Epithelial cell of proximal tubule (primary cell): Measurements from ENCODE around the gene RTL1. TPM values are rescaled to one million over a fixed set of nuclear protein-coding genes. Genes with fewer than 3 reads are reported as not detected.

Source experiments
- DNase-seq: peaks from one replicate; pipeline ENCODE4 v3.0.0-alpha.2; 2011; ENCODE audit warnings: low read depth
- H3K4me3 ChIP-seq: 2 replicates; pipeline ENCODE4 v1.5.1; 2011; ENCODE audit warnings: low read depth, mild to moderate bottlenecking, low read length
- CTCF ChIP-seq: conservative IDR thresholded peaks from 2 replicates; pipeline ENCODE4 v1.5.1; 2012; ENCODE audit warnings: low read depth, mild to moderate bottlenecking, low read length
- total RNA-seq: library from RNA; depleted of rRNA; stranded (reverse); fragments of >200 nt; gene quantifications from 2 replicates; pipeline ENCODE4 v1.2.3, GENCODE V29; 2015

Gene RTL1
- total RNA-seq, 1 donor from 2014 or later: 0.06 TPM

GRCh38 chr14:100836311-100836805 is 67.2 kb downstream of the RTL1 start:
- no peak overlapping the region for H3K4me3 ChIP-seq
- no peak for DNase-seq
- no peak for TF ChIP-seq CTCF

- no peak for DNase-seq
Measured at GRCh38 chr14:100835548-100836310, 67.8 kb downstream of the RTL1 start.

GRCh38 chr14:100834794-100835547 is 68.6 kb downstream of the RTL1 start:
- no peak for DNase-seq
- TF ChIP-seq CTCF: no peak
- H3K4me3 ChIP-seq: no peak overlapping the region

More at GRCh38 chr14:100835548-100836310, 67.8 kb downstream of the RTL1 start:
- no peak for TF ChIP-seq CTCF
- H3K4me3 ChIP-seq: no peak overlapping the region

- no peak overlapping the region for H3K4me3 ChIP-seq
- DNase-seq: no peak
Measured at GRCh38 chr14:100834082-100834793, 69.3 kb downstream of the RTL1 start.

GRCh38 chr14:100832311-100832960 is 71.1 kb downstream of the RTL1 start:
- H3K4me3 ChIP-seq: no peak overlapping the region
- TF ChIP-seq CTCF: no peak
- DNase-seq: no peak

More at GRCh38 chr14:100834082-100834793, 69.3 kb downstream of the RTL1 start:
- TF ChIP-seq CTCF: no peak

- H3K4me3 ChIP-seq: no peak overlapping the region
- DNase-seq: no peak
- no peak for TF ChIP-seq CTCF
Measured at GRCh38 chr14:100830681-100831080, 72.8 kb downstream of the RTL1 start.
